Umbilical cord (tissue), 2 donors: ENCODE measurements around the gene RBMX. TPM values are rescaled to one million over a fixed set of nuclear protein-coding genes. Genes with fewer than 3 reads are reported as not detected.
"Not testable (repeated sequence)": the region's sequence is repeated elsewhere in the genome, so short reads cannot be mapped to it uniquely, and the experiment has no call there.

Source experiments
- DNase-seq: peaks from one replicate; pipeline ENCODE4 v3.0.0-alpha.2; 2015; ENCODE audit warnings: low spot score
- total RNA-seq: library from RNA; depleted of rRNA; stranded (reverse); fragments of >200 nt; gene quantifications from one replicate; pipeline ENCODE4 v1.2.3, GENCODE V29; 2014; ENCODE audit warnings: low replicate concordance; ENCODE audit not compliant: insufficient read depth

RBMX gene
- total RNA-seq, result 153 TPM

DNA sequence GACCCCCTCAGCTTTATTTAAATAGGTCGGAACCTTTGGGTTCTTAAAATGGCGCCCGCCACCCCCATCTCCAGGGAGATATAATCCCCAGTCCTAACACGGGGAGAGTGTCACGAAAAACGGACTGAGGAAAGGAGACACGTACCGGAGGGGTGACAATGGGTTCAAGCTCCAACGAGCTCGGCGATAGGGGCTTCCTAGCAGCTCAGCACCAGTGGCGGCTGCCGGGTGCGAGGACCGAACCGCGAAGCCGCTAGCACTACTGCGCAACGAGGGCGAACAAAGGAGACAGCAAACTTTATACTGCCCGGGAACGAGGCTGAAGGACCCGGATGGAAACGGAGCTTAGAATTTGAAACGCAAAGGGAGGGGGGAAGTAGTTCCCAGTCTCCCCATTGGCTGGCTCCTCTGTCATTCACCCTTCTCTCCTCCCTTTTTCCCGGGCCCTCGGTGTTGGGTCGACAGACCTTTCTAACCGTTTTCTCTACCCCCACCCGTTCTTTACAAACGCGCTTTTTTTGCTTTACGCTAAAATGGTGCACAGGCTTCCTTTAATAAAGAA, at the start of gene RBMX:
Gene RBMX (minus strand): TSS at position 274 of the 562 bp plus-strand sequence. CDS start 1,298 bp downstream, outside the sequence.
- DNase-seq, result peak; percentile 95

- DNase-seq, result not testable (repeated sequence)
These were observed 40.9 kb upstream of the RBMX start for GRCh38 chrX:136921438-136921837.

DNA sequence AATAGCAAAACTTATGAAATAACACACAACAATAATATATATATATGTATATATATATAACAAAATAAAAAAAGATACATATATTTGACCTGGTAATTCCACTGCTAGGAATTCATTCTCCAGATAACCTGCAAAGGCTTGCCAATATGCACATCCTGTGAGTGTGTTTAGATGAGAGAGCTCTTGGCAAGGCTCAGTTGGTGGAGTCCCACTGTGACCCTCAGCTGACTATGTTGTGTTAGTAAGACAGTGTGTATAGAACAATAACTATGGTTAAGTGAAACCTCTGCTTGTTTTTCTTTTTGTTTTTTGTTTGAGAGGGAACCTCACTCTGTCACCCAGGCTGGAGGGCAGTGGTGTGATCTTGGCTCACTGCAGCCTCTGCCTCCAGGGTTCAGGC, 39.5 kb upstream of the RBMX start:
- no peak for DNase-seq

DNA sequence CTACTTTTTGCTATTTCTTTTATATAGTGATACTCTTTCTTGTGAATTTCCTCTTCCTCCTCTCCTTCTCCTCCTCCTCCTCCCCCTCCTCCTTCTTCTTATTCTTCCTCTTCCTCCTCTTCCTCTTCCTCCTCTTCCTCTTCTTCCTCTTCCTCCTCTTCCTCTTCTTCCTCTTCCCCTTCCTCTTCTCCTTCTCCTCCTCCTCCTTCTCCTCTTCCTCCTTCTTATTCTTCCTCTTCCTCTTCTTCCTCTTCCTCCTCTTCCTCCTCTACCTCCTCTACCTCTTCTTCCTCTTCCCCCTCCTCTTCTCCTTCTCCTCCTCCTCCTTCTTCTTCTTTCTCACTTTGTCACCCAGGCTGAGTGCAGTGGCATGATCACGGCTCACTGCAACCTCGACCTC, 36.3 kb upstream of the RBMX start:
- no peak for DNase-seq

DNA sequence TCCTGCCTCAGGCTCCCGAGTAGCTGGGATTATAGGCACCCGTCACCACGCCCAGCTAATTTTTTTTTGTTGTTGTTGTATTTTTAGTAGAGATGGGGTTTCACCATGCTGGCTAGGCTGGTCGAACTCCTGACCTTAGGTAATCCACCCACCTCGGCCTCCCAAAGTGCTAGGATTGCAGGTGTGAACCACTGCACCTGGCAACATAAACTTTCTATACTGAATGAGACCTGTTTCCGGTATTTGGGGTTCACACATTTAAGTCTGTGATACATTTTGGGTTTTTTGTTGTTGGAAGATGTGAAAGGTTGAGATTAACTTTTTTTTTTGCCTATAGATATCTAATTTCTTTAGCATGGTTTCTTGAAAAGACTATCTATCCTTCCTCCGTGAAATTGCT, 31.1 kb upstream of the RBMX start:
- DNase-seq, result not testable (repeated sequence)

- DNase-seq, result no peak
These were observed 30.7 kb upstream of the RBMX start for GRCh38 chrX:136911253-136911652.

- DNase-seq, result no peak
These were observed 30.1 kb upstream of the RBMX start for GRCh38 chrX:136910565-136911035.

GRCh38 chrX:136909706-136910564, 29.4 kb upstream of the RBMX start:
- peak; percentile 97 for DNase-seq

- peak; percentile 88 for DNase-seq
These were observed 28.7 kb upstream of the RBMX start for GRCh38 chrX:136909119-136909705.

DNA sequence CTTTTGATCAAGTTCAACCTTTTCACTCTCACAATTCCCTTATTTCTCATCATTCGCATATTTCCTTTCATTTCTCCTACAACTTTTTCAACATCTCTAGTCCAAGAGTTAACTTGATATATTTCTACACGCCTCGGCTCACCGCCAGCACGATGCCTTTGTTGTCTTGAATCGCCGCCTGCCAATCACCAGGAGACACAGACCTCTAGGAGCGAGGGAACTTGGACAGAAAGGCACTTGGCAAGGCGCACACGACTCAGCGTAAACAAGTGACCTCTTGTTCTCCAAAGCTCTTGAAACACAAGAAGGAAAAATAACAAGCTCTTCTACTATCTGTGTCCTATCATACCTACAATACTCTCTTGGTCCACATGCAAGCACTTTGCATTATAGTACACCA, 27.1 kb upstream of the RBMX start:
- DNase-seq, result no peak

GRCh38 chrX:136906921-136907510, 26.5 kb upstream of the RBMX start:
- no peak for DNase-seq

- not testable (repeated sequence) for DNase-seq
These were observed 23.5 kb upstream of the RBMX start for GRCh38 chrX:136904067-136904466.

- DNase-seq, result not testable (repeated sequence)
These were observed 19.5 kb upstream of the RBMX start for GRCh38 chrX:136900071-136900470.

GRCh38 chrX:136899221-136899620, 18.7 kb upstream of the RBMX start:
- DNase-seq, result no peak

- DNase-seq, result not testable (repeated sequence)
These were observed 18.2 kb upstream of the RBMX start for GRCh38 chrX:136898752-136899151.

DNA sequence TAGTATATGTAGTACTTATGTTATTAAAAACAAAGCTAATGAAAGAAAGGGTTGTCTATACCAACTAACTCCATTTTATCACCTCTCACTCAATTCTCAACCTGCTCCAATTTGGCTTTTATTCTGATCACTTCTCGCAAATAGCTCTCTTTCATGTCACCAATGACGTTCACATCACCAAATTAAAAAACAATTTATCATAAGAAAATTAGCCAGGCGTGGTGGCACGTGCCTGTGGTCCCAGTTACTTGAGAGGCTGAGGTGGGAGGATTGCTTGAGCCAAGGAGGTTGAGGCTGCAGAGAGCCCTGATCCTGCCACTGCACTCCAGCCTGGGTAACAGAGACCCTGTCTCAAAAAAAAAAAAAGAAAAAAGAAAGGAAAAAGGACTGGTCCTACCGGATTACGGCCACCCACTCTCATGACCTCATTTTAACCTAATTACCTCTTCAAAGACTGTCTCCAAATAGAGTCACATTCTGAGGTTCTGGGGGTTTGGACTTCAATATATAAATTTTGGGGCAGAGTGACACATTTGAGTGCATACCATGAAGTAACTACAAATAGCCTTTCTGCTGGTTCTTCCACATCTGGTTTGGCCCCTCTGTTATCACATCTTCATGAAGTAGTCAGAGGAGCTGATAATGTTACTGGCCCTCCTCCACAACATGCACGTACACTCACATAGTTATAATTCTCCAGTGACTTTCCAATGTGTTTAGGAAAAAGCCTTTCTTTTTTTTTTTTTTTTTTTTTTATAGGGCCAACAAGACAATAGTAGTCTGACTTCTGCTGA, 15.8 kb upstream of the RBMX start:
- peak; percentile 21 for DNase-seq

GRCh38 chrX:136892412-136892811, 11.9 kb upstream of the RBMX start:
- DNase-seq, result no peak

- not testable (repeated sequence) for DNase-seq
These were observed 10.1 kb upstream of the RBMX start for GRCh38 chrX:136890596-136890995.

GRCh38 chrX:136889269-136889668, 8.7 kb upstream of the RBMX start:
- DNase-seq, result no peak

- DNase-seq, result peak; percentile 14
These were observed 498 bp downstream of the RBMX start for GRCh38 chrX:136880003-136880451.

- DNase-seq, result peak; percentile 19
These were observed 1.4 kb downstream of the RBMX start for GRCh38 chrX:136879001-136879687.
